ENCODE results near the gene ADD1.

ADD1 gene

DNA sequence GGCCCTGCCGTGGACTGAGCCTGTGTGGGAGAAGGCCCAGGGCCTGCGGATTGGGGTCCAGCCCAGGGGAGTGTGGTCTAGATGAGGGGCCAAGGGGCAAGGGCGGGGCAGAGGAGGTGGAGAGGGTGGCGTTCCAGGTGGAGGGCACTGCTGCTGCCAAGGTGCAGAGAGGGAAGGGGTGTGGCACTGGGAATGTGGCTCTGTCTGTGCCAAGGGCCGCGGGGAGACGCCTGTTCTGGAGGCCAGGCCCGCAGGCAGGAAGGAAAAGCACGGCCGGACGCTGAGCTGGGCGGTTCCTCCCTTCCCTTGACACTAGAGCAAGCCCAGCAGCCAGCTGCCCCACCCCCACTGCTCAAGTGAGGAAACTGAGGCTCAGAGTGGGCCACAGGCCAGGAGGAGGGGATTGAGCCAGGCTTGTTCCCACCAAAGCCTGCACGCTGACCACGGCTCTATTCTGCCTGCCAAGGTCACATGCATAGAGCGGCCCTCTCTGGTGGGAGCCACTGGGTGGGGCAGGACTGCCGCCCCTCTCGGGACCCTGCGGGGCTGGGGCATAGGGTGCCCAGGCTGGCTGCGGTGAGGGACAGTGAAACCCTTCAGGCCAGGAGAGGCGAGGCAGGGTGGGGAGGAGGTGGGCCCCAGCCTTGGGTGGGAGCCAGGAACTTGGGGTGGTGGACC lies 37.8 kb upstream of the ADD1 start:
- FAIRE-seq, result no peak

GRCh38 chr4:2806390-2807355 lies 37.0 kb upstream of the ADD1 start:
- no peak for FAIRE-seq

- FAIRE-seq, result no peak
Measured at GRCh38 chr4:2807571-2807970, 36.1 kb upstream of the ADD1 start.

DNA sequence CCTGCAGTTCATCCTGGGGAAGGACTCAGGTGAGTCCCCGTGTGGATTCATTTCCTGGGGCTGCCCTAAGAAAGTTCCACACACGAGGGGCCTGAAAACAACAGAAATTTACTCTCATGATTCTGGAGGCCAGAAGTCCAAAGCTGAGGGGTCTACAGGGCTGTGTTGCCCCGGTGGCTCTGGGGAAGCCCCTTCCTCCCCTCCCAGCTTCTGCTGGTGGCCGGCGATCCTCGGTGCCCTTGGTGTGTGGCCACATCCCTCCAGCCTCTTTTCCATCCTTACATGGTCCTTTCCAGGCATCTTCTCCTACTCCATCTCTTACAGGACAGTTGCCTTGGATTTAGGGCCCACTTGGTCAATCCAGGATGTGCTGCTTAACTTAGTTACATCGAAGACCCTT lies 35.6 kb upstream of the ADD1 start:
- FAIRE-seq, result no peak

- no peak for FAIRE-seq
Measured at GRCh38 chr4:2809610-2810180, 33.9 kb upstream of the ADD1 start.

- no peak for FAIRE-seq
Measured at GRCh38 chr4:2810388-2810787, 33.3 kb upstream of the ADD1 start.

DNA sequence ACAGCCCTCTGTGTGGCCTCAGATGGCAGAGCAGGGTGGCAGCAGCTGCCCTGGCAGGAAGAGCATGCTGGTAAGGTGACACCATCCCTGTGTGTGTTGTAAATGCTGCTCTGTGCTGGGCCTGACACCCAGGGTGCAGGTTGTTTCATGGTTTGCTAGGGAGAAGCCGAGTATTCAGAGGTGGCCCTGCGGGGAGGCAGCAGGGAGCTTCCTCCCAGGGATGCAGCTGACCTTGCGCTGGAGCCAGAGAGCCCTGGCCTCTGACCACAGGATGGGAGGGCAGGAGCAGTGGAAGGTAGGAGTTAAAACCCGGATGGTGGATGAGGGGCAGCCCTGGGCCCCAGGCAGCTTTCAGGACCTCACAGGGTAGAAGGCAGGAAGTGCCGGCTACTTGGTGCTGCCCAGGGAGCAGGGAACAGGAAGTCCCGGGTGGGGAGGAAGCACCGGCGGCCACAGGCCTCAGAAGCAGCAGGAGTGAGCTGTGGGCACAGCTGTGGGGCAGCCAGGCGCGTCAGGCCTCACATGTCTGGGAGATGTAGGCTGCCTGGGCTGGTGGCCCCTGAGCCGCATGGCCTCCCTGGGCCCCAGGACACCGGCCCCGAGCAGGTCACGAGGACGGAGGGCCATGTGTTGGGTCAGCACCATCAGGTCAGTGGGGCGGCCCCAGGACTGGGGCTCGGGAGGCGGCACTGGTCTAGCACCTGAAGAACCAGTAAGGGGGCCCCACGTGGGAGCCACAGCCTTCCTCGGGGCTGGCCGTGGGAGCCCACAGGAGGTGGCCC lies 31.6 kb upstream of the ADD1 start:
- no peak for FAIRE-seq

DNA sequence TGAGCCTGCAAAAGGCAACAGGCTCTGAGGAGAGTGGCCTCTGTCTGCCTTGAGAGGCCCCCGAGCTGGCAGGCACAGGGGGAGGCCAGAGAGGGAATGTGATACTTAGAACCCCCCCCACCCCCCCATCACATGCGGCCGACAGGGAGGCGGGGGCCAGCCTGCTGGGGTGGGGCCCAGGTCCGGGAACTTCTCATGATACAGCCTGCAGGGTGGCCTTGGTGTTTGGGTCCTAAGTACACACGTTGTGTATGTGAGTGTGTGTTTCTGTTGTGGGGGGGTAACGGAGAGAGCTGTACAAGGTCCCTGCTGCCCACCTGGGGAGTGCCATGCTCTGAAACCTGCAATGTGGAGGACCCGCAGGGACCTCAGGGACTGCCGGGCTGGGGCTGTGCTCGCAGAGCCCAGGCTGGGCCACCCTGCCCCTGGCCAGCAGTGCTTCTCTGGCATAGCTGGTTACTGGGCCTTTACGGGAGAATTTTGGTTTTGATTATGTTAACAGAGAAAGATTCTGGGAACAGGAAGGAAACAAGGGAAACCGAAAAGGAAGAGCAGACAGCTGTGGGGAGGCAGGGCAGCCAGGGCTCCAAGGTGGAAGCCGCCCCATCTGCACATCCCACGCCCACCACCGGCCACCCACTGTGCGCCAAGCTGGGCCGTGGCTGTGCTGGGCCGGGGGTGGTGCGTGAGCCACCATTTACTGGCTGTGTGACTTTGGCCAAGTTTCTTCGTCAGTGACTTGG lies 30.9 kb upstream of the ADD1 start:
- no peak for FAIRE-seq

DNA sequence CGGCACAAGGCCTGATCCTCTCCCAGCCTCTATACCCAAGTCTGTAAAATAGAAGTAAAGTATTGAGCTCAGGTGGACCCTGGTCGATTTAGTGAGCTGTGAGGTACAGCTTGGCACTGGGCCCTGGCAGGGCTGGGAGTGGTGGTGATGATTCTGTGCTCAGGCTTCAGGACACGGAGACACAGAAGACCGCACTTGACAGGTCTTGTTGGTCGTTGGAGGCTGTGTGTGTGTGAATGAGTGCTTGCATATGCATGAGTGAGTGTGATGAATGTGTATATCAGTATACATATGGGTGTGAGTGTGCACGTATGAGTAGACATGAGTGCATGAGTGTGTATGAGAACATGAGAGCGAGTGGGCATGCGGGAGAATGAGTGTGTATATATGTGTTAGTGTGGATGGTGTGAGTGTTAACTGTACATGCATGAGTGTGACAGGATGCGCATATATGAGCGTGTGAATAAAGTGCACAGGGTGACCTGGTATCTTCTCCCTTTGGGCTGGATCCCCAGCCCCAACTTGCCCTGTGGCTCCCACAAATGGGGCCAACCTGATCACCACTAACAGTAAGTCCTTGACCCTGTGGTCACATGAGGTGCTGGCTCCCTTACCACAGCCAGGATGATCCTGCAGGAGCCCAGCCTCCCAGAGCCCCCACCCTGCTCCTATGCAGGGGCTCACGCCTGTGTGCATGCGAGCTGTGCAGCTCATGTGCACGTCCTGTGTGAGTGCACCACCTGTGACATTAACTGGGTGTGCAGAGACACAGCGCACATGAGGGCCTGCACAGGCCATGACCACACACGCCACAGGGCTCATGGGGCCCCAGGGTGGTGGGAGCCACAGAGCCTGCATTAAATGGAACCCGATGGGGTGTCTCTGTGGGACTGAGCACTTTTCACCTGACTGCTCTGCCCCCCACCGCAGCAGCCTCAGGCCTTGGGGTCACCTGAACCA lies 29.9 kb upstream of the ADD1 start:
- FAIRE-seq, result no peak

- no peak for FAIRE-seq
Measured at GRCh38 chr4:2814627-2815270, 28.9 kb upstream of the ADD1 start.

- FAIRE-seq, result no peak
Measured at GRCh38 chr4:2816401-2816954, 27.2 kb upstream of the ADD1 start.

DNA sequence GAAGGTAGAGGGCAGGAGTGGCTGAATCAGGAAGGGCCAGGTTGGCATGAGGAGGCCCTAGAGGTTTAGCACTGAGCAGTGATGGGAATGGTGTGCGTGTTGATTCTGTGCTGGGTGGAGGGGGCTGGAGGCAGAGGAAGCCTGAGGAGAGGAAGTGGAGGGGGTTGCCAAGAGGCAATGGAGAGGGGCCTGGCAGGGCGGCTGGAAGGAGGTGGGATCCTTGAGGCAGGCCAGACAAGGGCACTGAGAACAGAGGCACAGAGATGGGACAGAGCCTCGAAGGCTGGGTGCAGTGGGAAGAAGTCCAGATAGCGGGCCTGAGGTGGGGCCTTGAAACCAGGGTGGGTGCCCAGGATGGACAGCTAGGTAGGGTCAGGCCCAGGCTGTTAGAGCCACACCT lies 26.5 kb upstream of the ADD1 start:
- no peak for FAIRE-seq

DNA sequence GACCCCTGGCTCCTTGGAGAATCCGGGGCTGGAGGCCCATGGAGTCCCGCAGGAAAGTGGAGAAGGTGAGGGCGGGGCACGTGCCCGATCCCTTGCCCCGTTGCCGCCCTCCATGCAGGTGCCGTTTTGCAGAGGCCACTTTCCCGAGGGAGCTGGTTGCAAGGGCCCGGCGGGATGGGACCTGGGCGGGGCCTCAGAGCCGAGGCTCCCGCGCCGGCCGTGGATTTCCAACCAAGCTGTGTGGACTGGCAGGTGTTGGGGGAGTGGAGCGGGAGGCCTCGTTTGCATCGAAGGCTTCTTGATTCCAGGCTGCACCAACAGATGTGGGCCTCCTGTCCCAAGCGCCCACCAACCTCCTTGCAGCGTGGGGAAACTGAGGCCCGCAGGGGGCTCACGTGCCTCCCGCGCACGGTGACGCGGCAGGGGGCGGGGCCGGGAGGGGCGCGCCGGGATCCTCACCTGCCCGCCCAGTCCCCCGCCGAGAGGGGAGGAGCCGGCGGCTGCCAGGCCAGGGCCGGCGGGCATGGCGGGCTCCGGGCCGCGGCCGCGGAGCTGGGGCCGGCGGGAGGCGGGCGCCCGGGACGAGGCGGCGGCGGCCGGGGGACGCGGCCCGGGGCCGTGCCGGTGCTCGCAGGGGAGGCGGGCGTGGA lies 25.8 kb upstream of the ADD1 start:
- no peak for FAIRE-seq

- FAIRE-seq, result no peak
Measured at GRCh38 chr4:2818351-2818939, 25.2 kb upstream of the ADD1 start.

- FAIRE-seq, result no peak
Measured at GRCh38 chr4:2819244-2820215, 24.1 kb upstream of the ADD1 start.

GRCh38 chr4:2820216-2820982 lies 23.2 kb upstream of the ADD1 start:
- no peak for FAIRE-seq

All from TTC549 (cell line).